ENCODE results near the gene CTNNBL1. TPM values are rescaled to one million over a fixed set of nuclear protein-coding genes. Genes with fewer than 3 reads are reported as not detected.

The CTNNBL1 gene
- total RNA-seq, 1 experiment from 2014 or later, result 64.4 TPM

GRCh38 chr20:37901240-37901639 is 207.4 kb downstream of the CTNNBL1 start (continued):
- TF ChIP-seq NR2C2 (CRISPR knock-in tag; IDR thresholded peaks at IDR 0.05) (no peak), CTCF (IDR thresholded peaks at IDR 0.05) (no peak)

- no peak overlapping the region for H3K27ac Mint-ChIP-seq
- ChIA-PET POLR2A (no interaction called here), CTCF (interaction anchor here (0.9 to 2.3 kb wide), 12 partner anchors 10 to 338 kb away, joined by 3 to 16 read pairs (median 4); no protein-coding TSS in a partner anchor)
- ATAC-seq (peak; percentile 57), DNase-seq (ENCODE audit: low spot score) (peak; percentile 49)
- H3K36me3 Mint-ChIP-seq, result no peaks in the 10 kb centered on the region
- H3K4me1 Mint-ChIP-seq, result peaks cover 28% of the 10 kb centered on the region
- H3K27me3 Mint-ChIP-seq (ENCODE audit: low read depth), result peaks cover 26% of the 10 kb centered on the region
- H3K9me3 Mint-ChIP-seq, result no peaks in the 10 kb centered on the region
- peak overlapping the region; percentile 82 for H3K4me3 Mint-ChIP-seq
- TF ChIP-seq EMX1 (CRISPR knock-in tag; IDR thresholded peaks at IDR 0.05), result peak; percentile 54
- no peak; the same call in 1 of the 2 replicates for TF ChIP-seq ESRRA (CRISPR knock-in tag; IDR thresholded peaks at IDR 0.05; ENCODE audit: borderline replicate concordance)
- no peak; the same call in 1 of the 2 replicates for TF ChIP-seq NFE2L1 (CRISPR knock-in tag; IDR thresholded peaks at IDR 0.05)
- TF ChIP-seq ZNF121 (CRISPR knock-in tag; IDR thresholded peaks at IDR 0.05), result peak; percentile 83
- peak; percentile 91 for TF ChIP-seq ZBTB43 (CRISPR knock-in tag; IDR thresholded peaks at IDR 0.05)
- no peak for TF ChIP-seq E2F5 (CRISPR knock-in tag; IDR thresholded peaks at IDR 0.05)
- TF ChIP-seq RELA (CRISPR knock-in tag; IDR thresholded peaks at IDR 0.05; ENCODE audit: borderline replicate concordance), result no peak
- TF ChIP-seq ZNF281 (CRISPR knock-in tag; IDR thresholded peaks at IDR 0.05), result 0 out of 2 replicates have a peak, but pooled peaks have one; percentile 1
- peak; percentile 29; the same call in 1 of the 2 replicates for TF ChIP-seq CTCF (IDR thresholded peaks at IDR 0.05)
- TF ChIP-seq ATF1 (CRISPR knock-in tag; IDR thresholded peaks at IDR 0.05), result peak; percentile 20; the same call in 1 of the 2 replicates
- TF ChIP-seq ZNF423 (CRISPR knock-in tag; IDR thresholded peaks at IDR 0.05), result no peak
- no peak for TF ChIP-seq ARID4B (CRISPR knock-in tag; IDR thresholded peaks at IDR 0.05; ENCODE audit: borderline replicate concordance)
- TF ChIP-seq GTF2I (CRISPR knock-in tag; conservative IDR thresholded peaks at IDR 0.05), result peak; percentile 98
- peak; percentile 7; the same call in 1 of the 2 replicates for TF ChIP-seq TEAD4 (CRISPR knock-in tag; IDR thresholded peaks at IDR 0.05)
- TF ChIP-seq SP1 (CRISPR knock-in tag; conservative IDR thresholded peaks at IDR 0.05), result no peak
- TF ChIP-seq ZNF416 (CRISPR knock-in tag; IDR thresholded peaks at IDR 0.05), result 0 out of 2 replicates have a peak, but pooled peaks have one; percentile 10
- no peak for TF ChIP-seq RORB (CRISPR knock-in tag; IDR thresholded peaks at IDR 0.05)
Measured at GRCh38 chr20:37901654-37902503, 208.0 kb downstream of the CTNNBL1 start.
